ENCODE data around the gene DTNB. TPM values are rescaled to one million over a fixed set of nuclear protein-coding genes. Genes with fewer than 3 reads are reported as not detected.

The DTNB gene
- total RNA-seq, 1 experiment from 2014 or later = 51.9 TPM

- DNase-seq = no peak
- no TSS peak for BruUV-seq (replicated peaks)
- H3K4me1 ChIP-seq (replicated peaks; ENCODE audit: insufficient read depth) = no peaks in the 10 kb centered on the region
- H3K79me2 ChIP-seq (ENCODE audit: low read depth) = no peaks in the 10 kb centered on the region
- H3K4me3 ChIP-seq = no peak overlapping the region
- TF ChIP-seq EZH2 (IDR thresholded peaks at IDR 0.05; ENCODE audit: low read depth) = no peak
- H3F3A ChIP-seq (ENCODE audit: insufficient read depth, low read depth) = no peaks in the 10 kb centered on the region
- intact Hi-C loops (cut with micrococcal nuclease; ENCODE audit: unreplicated experiment) = no loop called here
- POLR2A ChIA-PET (ENCODE audit: unreplicated experiment) = no interaction called here
- no peak overlapping the region for H3K27ac ChIP-seq
- no peaks in the 10 kb centered on the region for H4K20me1 ChIP-seq (ENCODE audit: insufficient read depth)
- CTCF ChIA-PET = no interaction called here
- no peaks in the 10 kb centered on the region for H3K9me3 ChIP-seq (ENCODE audit: insufficient read depth, low read depth)
- no peak overlapping the region for H2AFZ ChIP-seq
- H3K4me2 ChIP-seq = no peak overlapping the region
- H3K9me2 ChIP-seq (ENCODE audit: insufficient read depth) = no peaks in the 10 kb centered on the region; the same call in 1 of the 2 replicates
- no peaks in the 10 kb centered on the region for H3K36me3 ChIP-seq (ENCODE audit: low read depth)
- no peaks in the 10 kb centered on the region for H3K27me3 ChIP-seq (ENCODE audit: insufficient read depth, low read depth)
Observed at GRCh38 chr2:25505622-25506021, 167.8 kb downstream of the DTNB start.

DNA sequence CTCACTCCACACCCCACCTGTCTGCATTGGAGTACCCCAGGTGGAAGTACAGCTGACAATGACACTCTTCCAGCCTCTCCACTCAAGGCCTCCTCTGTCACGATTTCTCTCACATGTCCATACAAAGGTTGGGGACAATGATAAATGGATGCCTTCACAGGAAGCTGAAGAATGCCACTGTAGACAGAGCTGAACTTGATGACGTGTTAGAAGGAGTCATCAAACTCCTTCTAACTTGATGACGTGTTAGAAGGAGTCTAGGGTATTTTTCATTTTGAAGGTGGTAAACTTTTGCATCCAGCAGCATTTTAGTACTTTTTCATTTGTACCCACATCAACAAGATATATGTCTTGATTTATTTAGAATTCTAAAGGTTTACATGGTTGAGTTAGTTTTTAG lies 168.2 kb downstream of the DTNB start:
- POLR2A ChIA-PET (ENCODE audit: unreplicated experiment) = no interaction called here

DNA sequence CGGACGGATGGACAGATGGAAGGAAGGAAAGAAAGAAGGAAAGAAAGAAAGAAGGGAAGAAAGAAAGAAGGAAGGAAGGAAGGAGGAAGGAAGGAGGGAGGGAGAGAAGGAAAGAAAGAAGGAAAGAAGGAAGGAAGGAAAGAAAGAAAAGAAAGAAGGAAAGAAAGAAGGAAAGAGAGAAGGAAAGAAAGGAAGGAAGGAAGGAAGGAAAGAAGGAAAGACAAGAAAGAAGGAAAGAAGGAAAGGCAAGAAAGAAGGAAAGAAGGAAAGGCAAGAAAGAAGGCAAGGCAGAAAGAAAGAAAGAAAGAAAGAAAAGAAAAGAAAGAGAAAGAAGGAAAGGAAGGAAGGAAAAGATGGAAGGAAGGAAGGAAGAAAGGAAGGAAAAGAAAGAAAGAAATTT lies 169.1 kb downstream of the DTNB start:
- TF ChIP-seq CTCF (conservative IDR thresholded peaks at IDR 0.05) (no peak), EZH2 (IDR thresholded peaks at IDR 0.05; ENCODE audit: low read depth) (no peak)
- Histone ChIP-seq H3K9me2 (ENCODE audit: insufficient read depth) (no peaks in the 10 kb centered on the region; the same call in 1 of the 2 replicates), H3K4me1 (replicated peaks; ENCODE audit: insufficient read depth) (no peaks in the 10 kb centered on the region), H3K36me3 (ENCODE audit: low read depth) (no peaks in the 10 kb centered on the region), H4K20me1 (ENCODE audit: insufficient read depth) (no peaks in the 10 kb centered on the region), H3F3A (ENCODE audit: insufficient read depth, low read depth) (no peaks in the 10 kb centered on the region), H3K79me2 (ENCODE audit: low read depth) (no peaks in the 10 kb centered on the region), H3K9me3 (ENCODE audit: insufficient read depth, low read depth) (no peaks in the 10 kb centered on the region), H2AFZ (no peak overlapping the region), H3K27ac (no peak overlapping the region), H3K4me3 (no peak overlapping the region), H3K27me3 (ENCODE audit: insufficient read depth, low read depth) (no peaks in the 10 kb centered on the region), H3K4me2 (no peak overlapping the region)
- ChIA-PET CTCF (no interaction called here), POLR2A (ENCODE audit: unreplicated experiment) (no interaction called here)
- intact Hi-C loops (cut with micrococcal nuclease; ENCODE audit: unreplicated experiment) = no loop called here
- BruUV-seq (replicated peaks) = no TSS peak
- no peak for DNase-seq

More for the DNA sequence above, 168.2 kb downstream of the DTNB start:
- TF ChIP-seq CTCF (conservative IDR thresholded peaks at IDR 0.05) = no peak
- TF ChIP-seq EZH2 (IDR thresholded peaks at IDR 0.05; ENCODE audit: low read depth) = no peak
- no peak overlapping the region for H3K27ac ChIP-seq
- no peaks in the 10 kb centered on the region for H4K20me1 ChIP-seq (ENCODE audit: insufficient read depth)
- no peaks in the 10 kb centered on the region for H3F3A ChIP-seq (ENCODE audit: insufficient read depth, low read depth)
- no peak for DNase-seq
- H2AFZ ChIP-seq = no peak overlapping the region
- no peaks in the 10 kb centered on the region for H3K36me3 ChIP-seq (ENCODE audit: low read depth)
- no peak overlapping the region for H3K4me2 ChIP-seq
- H3K27me3 ChIP-seq (ENCODE audit: insufficient read depth, low read depth) = no peaks in the 10 kb centered on the region
- no peaks in the 10 kb centered on the region; the same call in 1 of the 2 replicates for H3K9me2 ChIP-seq (ENCODE audit: insufficient read depth)
- no peaks in the 10 kb centered on the region for H3K9me3 ChIP-seq (ENCODE audit: insufficient read depth, low read depth)
- H3K79me2 ChIP-seq (ENCODE audit: low read depth) = no peaks in the 10 kb centered on the region
- no TSS peak for BruUV-seq (replicated peaks)
- H3K4me3 ChIP-seq = no peak overlapping the region
- intact Hi-C loops (cut with micrococcal nuclease; ENCODE audit: unreplicated experiment) = no loop called here
- H3K4me1 ChIP-seq (replicated peaks; ENCODE audit: insufficient read depth) = no peaks in the 10 kb centered on the region
- CTCF ChIA-PET = no interaction called here

- Histone ChIP-seq H3K27ac (no peak overlapping the region), H4K20me1 (ENCODE audit: insufficient read depth) (no peaks in the 10 kb centered on the region), H3K4me3 (no peak overlapping the region), H3K79me2 (ENCODE audit: low read depth) (no peaks in the 10 kb centered on the region), H3K4me2 (no peak overlapping the region), H3K27me3 (ENCODE audit: insufficient read depth, low read depth) (no peaks in the 10 kb centered on the region), H3K9me3 (ENCODE audit: insufficient read depth, low read depth) (no peaks in the 10 kb centered on the region), H3K4me1 (replicated peaks; ENCODE audit: insufficient read depth) (no peaks in the 10 kb centered on the region), H3K9me2 (ENCODE audit: insufficient read depth) (0 out of 2 replicates have a peak, but pooled peaks cover 3% of the 10 kb centered on the region), H3K36me3 (ENCODE audit: low read depth) (no peaks in the 10 kb centered on the region), H3F3A (ENCODE audit: insufficient read depth, low read depth) (no peaks in the 10 kb centered on the region), H2AFZ (no peak overlapping the region)
- no peak for DNase-seq
- intact Hi-C loops (cut with micrococcal nuclease; ENCODE audit: unreplicated experiment) = no loop called here
- ChIA-PET POLR2A (ENCODE audit: unreplicated experiment) (no interaction called here), CTCF (no interaction called here)
- BruUV-seq (replicated peaks) = no TSS peak
- no peak for TF ChIP-seq CTCF (conservative IDR thresholded peaks at IDR 0.05)
- no peak for TF ChIP-seq EZH2 (IDR thresholded peaks at IDR 0.05; ENCODE audit: low read depth)
Observed at GRCh38 chr2:25499157-25499556, 174.2 kb downstream of the DTNB start.

All from PC-9 (cell line).